Spleen (tissue), 7 donors: ENCODE results near the gene IL12B.

Source experiments
- POLR2A ChIP-seq, 3 donors: fragments of 450-650 bp; IDR thresholded peaks; one replicate each; pipeline ENCODE4 v1.5.1; 2017; ENCODE audit warnings: antibody characterized with exemption in 3 of 3, mild to moderate bottlenecking in 1 of 3
- TF ChIP-seq, protein P1 (sequence below), 11 experiments: fragments of 200-600 bp in 7 of 11; fragments of 450-650 bp in 4 of 11; sonication (generic) in 4 of 11; IDR thresholded peaks in 8 of 11; conservative IDR thresholded peaks in 3 of 11; 1 replicate in 7 of 11; 2 replicates in 4 of 11; pipeline versions ENCODE4 v1.4.0 to v1.8.0; 2016 to 2021; ENCODE audit warnings: antibody characterized with exemption in 11 of 11, inconsistent platforms in 4 of 11, mild to moderate bottlenecking in 1 of 11
- donor health status: DM: no; HTN: no; CAD: no; lungs with moderate emphysema.
- donor health status: DM: no; HTN: no; CAD: no.
- donor health status: DM: no; HTN: no; CAD: no.

- TF ChIP-seq, protein P1, sequence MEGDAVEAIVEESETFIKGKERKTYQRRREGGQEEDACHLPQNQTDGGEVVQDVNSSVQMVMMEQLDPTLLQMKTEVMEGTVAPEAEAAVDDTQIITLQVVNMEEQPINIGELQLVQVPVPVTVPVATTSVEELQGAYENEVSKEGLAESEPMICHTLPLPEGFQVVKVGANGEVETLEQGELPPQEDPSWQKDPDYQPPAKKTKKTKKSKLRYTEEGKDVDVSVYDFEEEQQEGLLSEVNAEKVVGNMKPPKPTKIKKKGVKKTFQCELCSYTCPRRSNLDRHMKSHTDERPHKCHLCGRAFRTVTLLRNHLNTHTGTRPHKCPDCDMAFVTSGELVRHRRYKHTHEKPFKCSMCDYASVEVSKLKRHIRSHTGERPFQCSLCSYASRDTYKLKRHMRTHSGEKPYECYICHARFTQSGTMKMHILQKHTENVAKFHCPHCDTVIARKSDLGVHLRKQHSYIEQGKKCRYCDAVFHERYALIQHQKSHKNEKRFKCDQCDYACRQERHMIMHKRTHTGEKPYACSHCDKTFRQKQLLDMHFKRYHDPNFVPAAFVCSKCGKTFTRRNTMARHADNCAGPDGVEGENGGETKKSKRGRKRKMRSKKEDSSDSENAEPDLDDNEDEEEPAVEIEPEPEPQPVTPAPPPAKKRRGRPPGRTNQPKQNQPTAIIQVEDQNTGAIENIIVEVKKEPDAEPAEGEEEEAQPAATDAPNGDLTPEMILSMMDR (IDR thresholded peaks at IDR 0.05 in 8 of 11, conservative IDR thresholded peaks at IDR 0.05 in 3 of 11): no peak
- TF ChIP-seq POLR2A (IDR thresholded peaks at IDR 0.05): no peak
Measured at GRCh38 chr5:159345336-159345735, 15.0 kb upstream of the IL12B start.
